ENCODE measurements around the gene SLC9B2.
A peak's percentile ranks its signal among the peaks of the same experiment; 100 is the strongest.

SLC9B2 gene

DNA sequence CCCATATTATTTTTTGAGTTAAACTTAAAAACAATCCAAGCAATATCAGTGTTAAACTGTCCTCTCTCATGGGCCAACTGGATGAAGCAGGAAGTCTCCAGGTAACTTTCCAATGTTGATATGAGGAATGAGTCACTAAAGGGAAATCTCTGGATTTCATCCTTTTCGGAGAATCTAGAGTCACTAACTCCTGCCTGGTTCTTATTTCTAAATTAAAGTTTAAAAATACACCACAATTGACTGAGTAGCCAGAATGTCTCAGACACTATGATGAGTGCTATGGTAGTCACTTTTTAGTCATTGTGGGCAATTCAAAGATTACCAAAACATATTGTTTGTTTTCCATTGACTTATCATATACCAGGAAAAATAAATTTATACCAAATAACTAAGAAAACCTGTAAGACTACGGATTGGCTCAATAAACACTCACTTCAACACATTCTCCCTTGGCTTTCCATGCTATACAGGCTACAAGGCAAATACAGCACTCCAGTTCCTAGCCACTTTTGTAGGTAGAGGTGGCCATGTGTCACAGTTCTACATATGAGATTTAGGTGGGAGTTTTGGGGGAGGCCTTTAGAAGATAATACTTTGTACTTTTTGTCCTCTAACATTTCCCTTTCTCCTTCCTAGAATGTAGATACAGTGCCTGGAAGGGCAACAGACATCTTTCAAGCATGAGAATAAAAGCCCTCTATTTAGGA is 8.6 kb downstream of the SLC9B2 start:
- H3K36me3 ChIP-seq (ENCODE audit: control insufficient read depth in 1 of 2, insufficient read depth in 2 of 2, low read length in 2 of 2) = no peaks in the 10 kb centered on the region
- no peak overlapping the region for H3K27ac ChIP-seq (ENCODE audit: low read depth, low read length)

DNA sequence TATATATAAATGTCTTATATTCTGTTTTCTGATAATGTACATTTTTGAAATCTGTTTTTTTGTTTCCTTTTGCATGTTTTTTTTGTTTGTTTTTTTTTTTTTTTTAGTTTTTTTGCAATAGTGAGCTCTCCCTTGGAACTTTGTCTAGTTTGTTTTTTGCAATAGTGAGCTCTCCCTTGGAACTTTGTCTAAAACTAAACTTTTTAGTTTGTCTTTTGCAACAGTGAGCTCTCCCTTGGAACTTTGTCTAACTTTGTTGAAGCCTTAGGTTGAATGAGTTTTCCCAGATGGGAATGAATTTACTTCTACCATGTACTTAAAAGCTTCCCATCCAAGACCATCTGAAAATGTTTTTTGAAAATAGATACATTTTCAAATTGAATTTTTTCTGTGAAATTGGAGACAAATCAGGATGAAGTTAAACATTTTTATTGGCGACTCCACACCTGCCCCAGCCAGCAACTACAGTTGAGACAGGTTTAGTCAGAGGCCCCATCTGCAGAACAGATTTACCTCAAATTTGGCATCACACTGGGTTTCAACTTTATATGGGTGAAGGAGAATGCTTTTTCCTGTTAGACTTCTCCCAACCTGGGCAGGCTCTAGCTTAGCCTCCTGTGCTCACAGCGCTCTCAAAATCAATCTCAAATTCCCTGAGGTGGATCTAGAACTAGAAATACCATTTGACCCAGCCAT is 16.0 kb downstream of the SLC9B2 start:
- Histone ChIP-seq H3K18ac (ENCODE audit: low read length) (no peak overlapping the region), H3K9me3 (ENCODE audit: insufficient read depth, low read depth, low read length) (no peaks in the 10 kb centered on the region), H3K9ac (ENCODE audit: low read length) (no peak overlapping the region), H3K79me2 (ENCODE audit: control insufficient read depth, insufficient read depth, low read length, poor library complexity) (no peaks in the 10 kb centered on the region), H4K91ac (ENCODE audit: low read depth, low read length) (no peak overlapping the region), H3K4me3 (ENCODE audit: low read depth, low read length) (no peak overlapping the region), H3K4me2 (ENCODE audit: low read length) (no peak overlapping the region), H3K4me1 (ENCODE audit: control insufficient read depth in 1 of 2, insufficient read depth in 2 of 2, low read length in 2 of 2) (no peaks in the 10 kb centered on the region), H3K27me3 (ENCODE audit: insufficient read depth, low read length) (no peaks in the 10 kb centered on the region), H3K4ac (ENCODE audit: low read depth, low read length) (no peak overlapping the region), H2BK5ac (ENCODE audit: low read depth, low read length, poor library complexity) (no peak overlapping the region), H4K12ac (ENCODE audit: low read depth, low read length) (no peak overlapping the region), H2BK120ac (ENCODE audit: insufficient read depth, low read length, poor library complexity) (no peak overlapping the region), H3K27ac (ENCODE audit: low read depth, low read length) (no peak overlapping the region), H4K8ac (ENCODE audit: low read depth, low read length) (no peak overlapping the region), H3K14ac (ENCODE audit: low read length) (no peak overlapping the region), H2AFZ (ENCODE audit: insufficient read depth, low read length, poor library complexity) (no peak overlapping the region), H2AK5ac (ENCODE audit: low read length) (no peak overlapping the region), H3K36me3 (ENCODE audit: control insufficient read depth in 1 of 2, insufficient read depth in 2 of 2, low read length in 2 of 2) (no peaks in the 10 kb centered on the region), H3K23ac (ENCODE audit: low read length) (no peak overlapping the region), H3K79me1 (ENCODE audit: low read length) (no peaks in the 10 kb centered on the region), H2BK12ac (ENCODE audit: low read length) (no peak overlapping the region)
- no CpG with 5 or more reads among the region's 2 CpGs for WGBS (ENCODE audit: extremely low coverage, insufficient coverage, insufficient read length)
- no peak for DNase-seq

More for the DNA sequence above, 8.6 kb downstream of the SLC9B2 start:
- Histone ChIP-seq H2AK5ac (ENCODE audit: low read length) (no peak overlapping the region), H4K8ac (ENCODE audit: low read depth, low read length) (no peak overlapping the region), H3K18ac (ENCODE audit: low read length) (no peak overlapping the region), H3K79me1 (ENCODE audit: low read length) (no peaks in the 10 kb centered on the region), H2AFZ (ENCODE audit: insufficient read depth, low read length, poor library complexity) (no peak overlapping the region), H4K12ac (ENCODE audit: low read depth, low read length) (no peak overlapping the region), H3K4me1 (ENCODE audit: control insufficient read depth in 1 of 2, insufficient read depth in 2 of 2, low read length in 2 of 2) (no peaks in the 10 kb centered on the region), H3K9ac (ENCODE audit: low read length) (no peak overlapping the region), H3K79me2 (ENCODE audit: control insufficient read depth, insufficient read depth, low read length, poor library complexity) (no peaks in the 10 kb centered on the region), H3K27me3 (ENCODE audit: insufficient read depth, low read length) (no peaks in the 10 kb centered on the region), H3K4ac (ENCODE audit: low read depth, low read length) (no peak overlapping the region), H3K4me3 (ENCODE audit: low read depth, low read length) (no peak overlapping the region), H2BK5ac (ENCODE audit: low read depth, low read length, poor library complexity) (no peak overlapping the region), H3K9me3 (ENCODE audit: insufficient read depth, low read depth, low read length) (no peaks in the 10 kb centered on the region), H3K14ac (ENCODE audit: low read length) (no peak overlapping the region), H2BK120ac (ENCODE audit: insufficient read depth, low read length, poor library complexity) (no peak overlapping the region), H2BK12ac (ENCODE audit: low read length) (no peak overlapping the region), H4K91ac (ENCODE audit: low read depth, low read length) (no peak overlapping the region), H3K23ac (ENCODE audit: low read length) (no peak overlapping the region), H3K4me2 (ENCODE audit: low read length) (no peak overlapping the region)
- WGBS (ENCODE audit: extremely low coverage, insufficient coverage, insufficient read length) = no CpG with 5 or more reads among the region's 2 CpGs
- peak in 1 of 2 donors; percentile 31 for DNase-seq

DNA sequence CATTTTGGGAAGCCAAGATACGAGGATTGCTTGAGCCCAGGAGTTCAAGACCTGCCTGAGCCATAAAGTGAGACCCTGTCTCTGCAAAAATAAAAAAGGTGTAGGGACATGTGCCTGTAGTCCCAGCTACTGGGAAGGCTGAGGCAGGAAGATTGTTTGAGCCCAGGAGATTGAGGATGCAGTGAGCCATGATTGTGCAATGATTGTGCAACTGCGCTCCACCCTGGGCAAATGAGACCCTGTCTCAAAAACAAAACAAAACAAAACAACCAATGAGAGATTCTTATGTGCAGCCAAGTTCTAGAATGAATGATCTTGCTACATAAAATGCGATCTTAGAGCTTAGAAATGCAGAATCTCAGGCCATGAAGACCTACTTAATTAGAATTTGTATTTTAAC is 22.5 kb downstream of the SLC9B2 start:
- Histone ChIP-seq H4K12ac (ENCODE audit: low read depth, low read length) (no peak overlapping the region), H4K91ac (ENCODE audit: low read depth, low read length) (no peak overlapping the region), H3K36me3 (ENCODE audit: control insufficient read depth in 1 of 2, insufficient read depth in 2 of 2, low read length in 2 of 2) (no peaks in the 10 kb centered on the region), H3K9ac (ENCODE audit: low read length) (no peak overlapping the region), H4K8ac (ENCODE audit: low read depth, low read length) (no peak overlapping the region), H3K79me2 (ENCODE audit: control insufficient read depth, insufficient read depth, low read length, poor library complexity) (no peaks in the 10 kb centered on the region), H3K79me1 (ENCODE audit: low read length) (no peaks in the 10 kb centered on the region), H2BK12ac (ENCODE audit: low read length) (no peak overlapping the region), H2BK5ac (ENCODE audit: low read depth, low read length, poor library complexity) (no peak overlapping the region), H2AK5ac (ENCODE audit: low read length) (no peak overlapping the region), H3K14ac (ENCODE audit: low read length) (no peak overlapping the region), H3K23ac (ENCODE audit: low read length) (no peak overlapping the region), H3K18ac (ENCODE audit: low read length) (no peak overlapping the region), H3K4ac (ENCODE audit: low read depth, low read length) (no peak overlapping the region), H3K9me3 (ENCODE audit: insufficient read depth, low read depth, low read length) (no peaks in the 10 kb centered on the region), H2BK120ac (ENCODE audit: insufficient read depth, low read length, poor library complexity) (no peak overlapping the region), H3K4me1 (ENCODE audit: control insufficient read depth in 1 of 2, insufficient read depth in 2 of 2, low read length in 2 of 2) (no peaks in the 10 kb centered on the region), H3K27ac (ENCODE audit: low read depth, low read length) (no peak overlapping the region), H3K4me3 (ENCODE audit: low read depth, low read length) (no peak overlapping the region), H3K27me3 (ENCODE audit: insufficient read depth, low read length) (no peaks in the 10 kb centered on the region), H3K4me2 (ENCODE audit: low read length) (no peak overlapping the region), H2AFZ (ENCODE audit: insufficient read depth, low read length, poor library complexity) (no peak overlapping the region)
- no peak for DNase-seq
- no CpG with 5 or more reads among the region's 3 CpGs for WGBS (ENCODE audit: extremely low coverage, insufficient coverage, insufficient read length)

DNA sequence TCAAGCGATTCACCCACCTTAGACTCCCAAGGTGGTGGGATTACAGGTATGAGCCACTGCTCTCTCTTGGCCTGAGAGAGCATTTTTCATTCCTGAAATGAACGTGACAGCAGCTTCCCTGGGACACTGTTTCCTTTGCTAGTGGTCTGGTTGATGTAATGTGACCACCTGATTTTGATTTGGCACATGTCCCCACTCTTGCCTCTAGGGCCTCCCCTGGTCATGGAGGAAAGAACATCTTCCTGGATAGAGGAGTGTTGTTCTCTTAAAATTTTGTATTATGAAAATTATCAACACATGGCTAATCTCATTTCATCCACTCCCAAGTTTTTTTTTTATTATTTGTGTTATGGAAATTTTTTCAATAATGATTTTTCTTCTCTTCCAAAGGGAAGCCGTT is 23.8 kb downstream of the SLC9B2 start:
- H3K79me1 ChIP-seq (ENCODE audit: low read length) = no peaks in the 10 kb centered on the region
- no peak overlapping the region for H3K14ac ChIP-seq (ENCODE audit: low read length)
- DNase-seq = no peak
- H3K9me3 ChIP-seq (ENCODE audit: insufficient read depth, low read depth, low read length) = no peaks in the 10 kb centered on the region
- H4K8ac ChIP-seq (ENCODE audit: low read depth, low read length) = no peak overlapping the region
- H3K4me2 ChIP-seq (ENCODE audit: low read length) = no peak overlapping the region
- no peaks in the 10 kb centered on the region for H3K79me2 ChIP-seq (ENCODE audit: control insufficient read depth, insufficient read depth, low read length, poor library complexity)
- H4K91ac ChIP-seq (ENCODE audit: low read depth, low read length) = no peak overlapping the region
- no peak overlapping the region for H4K12ac ChIP-seq (ENCODE audit: low read depth, low read length)
- H3K27ac ChIP-seq (ENCODE audit: low read depth, low read length) = no peak overlapping the region
- no peak overlapping the region for H3K4me3 ChIP-seq (ENCODE audit: low read depth, low read length)
- H3K27me3 ChIP-seq (ENCODE audit: insufficient read depth, low read length) = no peaks in the 10 kb centered on the region
- no peak overlapping the region for H3K23ac ChIP-seq (ENCODE audit: low read length)
- no peak overlapping the region for H2BK12ac ChIP-seq (ENCODE audit: low read length)
- no peak overlapping the region for H2AK5ac ChIP-seq (ENCODE audit: low read length)
- no CpG with 5 or more reads among the region's 3 CpGs for WGBS (ENCODE audit: extremely low coverage, insufficient coverage, insufficient read length)
- H3K18ac ChIP-seq (ENCODE audit: low read length) = no peak overlapping the region
- no peak overlapping the region for H2AFZ ChIP-seq (ENCODE audit: insufficient read depth, low read length, poor library complexity)
- no peak overlapping the region for H3K4ac ChIP-seq (ENCODE audit: low read depth, low read length)
- H3K36me3 ChIP-seq (ENCODE audit: control insufficient read depth in 1 of 2, insufficient read depth in 2 of 2, low read length in 2 of 2) = no peaks in the 10 kb centered on the region
- no peaks in the 10 kb centered on the region for H3K4me1 ChIP-seq (ENCODE audit: control insufficient read depth in 1 of 2, insufficient read depth in 2 of 2, low read length in 2 of 2)
- H3K9ac ChIP-seq (ENCODE audit: low read length) = no peak overlapping the region
- H2BK5ac ChIP-seq (ENCODE audit: low read depth, low read length, poor library complexity) = no peak overlapping the region
- H2BK120ac ChIP-seq (ENCODE audit: insufficient read depth, low read length, poor library complexity) = no peak overlapping the region

All from trophoblast cell (in vitro differentiated cells and primary cell).